NCI-H82 treated with DMSO at 0.1 percent for 48 hours (cell line): ENCODE results near the gene JDP2.

Experiments used
- DNase-seq: peaks from one replicate; lab custom pipeline; 2025; ENCODE audit not compliant: unreplicated experiment; lab: John Stamatoyannopoulos, UW

JDP2 gene

DNA sequence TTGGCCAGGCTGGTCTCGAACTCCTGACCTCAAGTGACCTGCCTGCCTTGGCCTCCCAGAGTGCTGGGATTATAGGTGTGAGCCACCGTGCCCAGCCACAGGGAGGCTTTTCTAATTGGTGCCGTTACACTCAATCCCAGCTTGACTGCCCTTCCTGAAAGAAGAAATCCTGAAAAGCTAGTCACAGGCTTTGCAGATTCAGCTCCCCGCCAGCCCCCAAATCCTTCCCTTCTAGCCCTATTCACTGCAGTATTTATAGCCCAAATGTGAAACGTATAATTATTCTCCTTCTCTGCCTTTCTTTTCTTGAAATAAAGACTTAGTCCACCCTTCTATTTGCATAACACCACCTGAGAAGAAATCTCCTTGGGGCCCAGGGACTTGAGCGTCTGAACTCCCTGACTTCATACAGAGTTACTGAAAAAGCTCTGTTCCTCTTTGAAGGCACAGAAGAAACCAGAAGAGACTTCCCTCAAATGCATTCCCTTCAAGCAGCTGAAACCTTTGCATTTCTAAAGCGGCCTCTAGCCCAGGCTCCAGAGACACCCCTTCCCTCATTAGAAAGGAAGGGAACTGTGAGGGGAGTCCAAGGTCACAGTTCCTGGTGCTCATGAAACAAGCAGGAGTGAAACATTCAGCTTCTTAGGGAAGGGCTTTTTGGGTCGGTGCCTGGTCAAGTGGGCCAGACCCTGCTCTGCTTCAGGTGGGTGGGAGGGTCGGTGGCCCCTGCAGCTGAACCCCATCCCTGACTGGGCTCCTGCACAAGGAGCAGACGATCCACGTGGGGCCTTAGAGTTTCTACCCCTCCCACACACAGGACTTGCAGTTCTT is 52.2 kb downstream of the JDP2 start:
- no peak for DNase-seq

DNA sequence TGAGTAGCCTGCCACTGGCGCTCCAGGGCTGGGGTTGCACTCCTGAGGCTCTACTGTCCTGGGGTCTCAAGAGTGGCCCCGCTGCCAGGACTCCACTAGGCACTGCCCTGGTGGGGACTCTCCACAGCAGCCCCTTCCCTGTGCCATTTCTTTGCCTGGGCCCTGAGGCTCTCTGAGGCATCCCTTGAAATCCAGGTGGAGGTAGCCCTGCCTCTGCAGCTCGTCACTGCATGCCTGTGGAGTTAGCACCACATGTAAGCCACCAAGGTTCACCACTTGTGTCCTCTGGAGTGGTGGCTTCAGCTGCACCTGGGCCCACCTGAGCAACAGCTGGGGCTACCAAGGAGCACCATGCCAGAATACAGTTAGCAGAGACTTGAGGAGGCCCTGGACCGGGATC is 54.5 kb downstream of the JDP2 start:
- no peak for DNase-seq

DNA sequence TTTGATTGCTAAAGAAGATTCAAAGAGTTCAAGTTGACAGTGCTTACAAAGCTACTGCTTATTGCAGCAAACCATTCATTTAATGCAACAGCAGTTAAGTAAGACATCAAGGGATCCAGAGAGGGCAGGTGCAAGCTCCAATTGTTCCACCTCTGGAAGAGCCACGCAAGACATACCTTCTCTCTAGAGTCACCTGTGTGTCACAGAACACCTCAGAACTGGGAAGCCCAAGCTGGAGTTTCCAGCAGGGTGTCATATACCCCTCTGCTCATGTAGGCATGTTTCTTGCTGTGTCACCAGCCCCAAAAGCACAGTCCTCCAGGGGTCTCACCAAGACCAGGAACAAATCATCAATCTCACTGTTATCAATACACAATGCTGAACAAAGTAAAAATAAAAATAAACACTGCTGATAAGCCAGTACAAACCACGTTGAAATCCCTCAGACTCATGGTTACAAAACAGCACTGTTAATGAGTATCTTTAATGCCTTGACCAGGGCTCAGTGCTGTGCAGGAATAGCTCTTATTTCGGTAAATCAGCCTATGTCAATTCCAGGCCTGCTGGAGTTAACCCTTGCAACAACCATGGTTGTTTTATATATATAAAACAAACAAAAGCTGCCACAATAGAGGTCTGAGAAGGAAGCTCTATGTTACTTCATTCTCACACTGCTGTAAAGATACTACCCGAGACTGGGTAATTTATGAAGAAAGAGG is 57.0 kb downstream of the JDP2 start:
- DNase-seq, result no peak

DNA sequence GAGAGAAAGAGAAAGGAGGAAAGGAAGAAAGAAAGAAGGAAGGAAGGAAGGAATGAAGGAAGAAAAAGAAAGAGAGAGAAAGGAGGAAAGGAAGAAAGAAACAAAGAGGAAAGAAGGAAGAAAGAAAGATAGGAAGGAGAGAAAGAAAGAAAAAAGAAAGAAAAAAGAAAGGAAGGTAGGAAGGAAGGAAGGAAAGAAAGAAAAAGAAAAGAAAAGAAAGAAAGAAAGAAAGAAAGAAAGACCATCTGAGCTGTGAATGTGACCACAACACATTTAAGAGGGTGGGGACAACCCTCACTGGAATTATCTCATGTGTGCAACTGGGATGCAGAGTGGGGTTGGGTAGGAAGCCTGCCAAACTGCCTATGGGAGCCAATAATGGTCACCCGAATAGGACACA is 58.5 kb downstream of the JDP2 start:
- no peak for DNase-seq

DNA sequence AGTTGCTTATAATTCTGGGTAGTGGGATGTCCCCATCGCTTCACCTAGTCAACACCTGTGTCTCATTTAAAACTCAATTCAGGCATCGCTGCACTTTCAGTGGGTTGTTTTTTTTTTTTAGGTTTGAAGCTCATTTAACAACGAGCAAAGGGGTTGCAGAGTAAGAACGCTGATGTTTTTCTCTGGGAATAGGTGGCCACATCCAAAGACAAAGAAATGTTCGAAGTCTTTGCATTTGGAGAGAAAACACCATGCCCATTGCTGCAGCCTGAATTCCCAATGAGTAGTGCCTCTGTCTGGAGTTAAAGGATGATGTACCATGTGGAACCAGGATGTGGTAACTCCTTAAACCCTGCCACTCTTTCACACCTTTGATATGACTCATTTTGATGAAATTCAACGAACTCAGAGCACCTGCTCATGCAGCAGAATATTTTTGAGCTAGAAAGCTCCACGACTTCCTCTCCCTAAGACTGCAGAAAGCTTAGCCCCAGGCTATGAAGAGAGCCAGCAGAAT is 59.4 kb downstream of the JDP2 start:
- DNase-seq, result no peak

DNA sequence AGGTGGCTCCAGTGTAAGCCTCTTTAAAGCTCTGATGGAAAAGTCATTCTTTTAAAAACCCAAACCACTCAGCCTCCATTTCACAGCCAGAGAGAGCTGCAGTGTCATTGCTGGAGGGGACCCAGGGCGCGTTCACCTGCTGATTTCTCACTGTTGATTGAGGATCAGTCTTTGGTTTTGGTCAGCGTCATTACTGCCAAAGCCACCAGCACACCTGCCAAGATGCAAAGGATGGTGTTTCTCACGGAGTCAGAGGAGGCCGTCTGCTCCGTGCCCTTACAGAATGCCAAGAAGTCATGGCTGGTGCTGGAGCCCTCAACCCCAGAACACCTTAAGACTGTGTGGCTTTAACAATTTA is 61.6 kb downstream of the JDP2 start:
- no peak for DNase-seq

DNA sequence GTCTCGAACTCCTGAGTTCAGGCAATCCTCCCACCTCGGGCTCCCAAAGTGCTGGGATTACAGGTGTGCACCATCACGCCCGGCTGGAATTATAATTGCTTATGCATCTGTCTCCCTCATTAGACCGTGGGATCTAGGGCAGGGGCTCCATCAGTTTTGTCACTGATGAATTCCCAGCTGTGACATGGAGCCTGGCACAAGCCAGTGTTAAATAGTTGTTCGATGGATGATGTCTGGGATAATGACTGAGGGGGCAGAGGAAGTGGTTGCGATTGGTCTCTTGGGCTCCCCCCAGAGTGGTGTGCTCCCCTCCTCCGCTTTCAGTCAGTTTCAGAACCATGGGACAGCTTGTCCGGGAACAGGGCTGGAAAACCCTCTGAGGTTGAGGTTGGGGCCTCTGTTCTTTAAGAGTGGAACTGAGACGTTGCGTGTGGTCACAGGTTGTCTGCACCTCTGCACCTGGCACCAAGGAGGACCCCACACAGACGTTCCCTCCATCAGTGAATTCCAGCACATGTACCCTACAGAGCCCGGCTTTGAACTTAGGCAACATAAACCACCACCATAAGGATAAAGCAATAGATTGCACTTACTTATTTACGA is 63.7 kb downstream of the JDP2 start:
- DNase-seq, result no peak

DNA sequence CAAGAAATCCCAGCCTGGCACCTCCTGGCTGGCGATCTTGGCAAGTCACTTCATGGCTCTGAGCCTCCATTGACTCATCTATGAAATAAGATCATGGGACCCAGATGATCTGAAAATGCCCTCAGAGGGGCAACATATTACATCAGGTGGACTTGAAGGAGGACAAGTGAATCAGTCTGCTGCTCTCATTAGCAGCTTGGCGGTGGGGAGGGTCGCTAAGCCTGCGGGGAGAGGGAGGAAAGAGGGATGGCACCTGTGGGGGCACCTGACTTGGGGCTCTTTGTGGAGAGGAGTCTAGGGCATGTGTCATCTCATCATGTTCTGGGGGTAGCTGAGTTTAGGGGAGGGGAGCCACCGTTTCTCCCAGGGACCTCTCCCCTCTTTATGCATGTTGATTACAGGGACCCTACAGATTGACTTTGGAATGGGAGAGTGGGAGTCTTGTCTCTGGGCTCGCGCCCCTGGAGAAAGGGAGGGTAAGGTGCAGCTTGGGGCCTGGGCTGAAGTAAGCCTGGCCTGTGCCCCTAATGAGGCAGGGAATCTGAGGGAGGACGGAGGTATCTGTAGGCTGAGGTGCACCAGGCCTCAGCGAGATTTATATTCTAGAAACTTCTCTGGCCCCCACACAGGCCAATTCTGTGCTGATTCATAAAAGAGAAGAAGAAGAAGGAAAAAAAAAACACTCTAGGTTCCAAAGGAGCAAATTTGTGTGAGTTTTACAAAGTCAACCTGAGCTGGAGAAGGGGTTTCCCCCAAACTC is 65.2 kb downstream of the JDP2 start:
- DNase-seq, result no peak

DNA sequence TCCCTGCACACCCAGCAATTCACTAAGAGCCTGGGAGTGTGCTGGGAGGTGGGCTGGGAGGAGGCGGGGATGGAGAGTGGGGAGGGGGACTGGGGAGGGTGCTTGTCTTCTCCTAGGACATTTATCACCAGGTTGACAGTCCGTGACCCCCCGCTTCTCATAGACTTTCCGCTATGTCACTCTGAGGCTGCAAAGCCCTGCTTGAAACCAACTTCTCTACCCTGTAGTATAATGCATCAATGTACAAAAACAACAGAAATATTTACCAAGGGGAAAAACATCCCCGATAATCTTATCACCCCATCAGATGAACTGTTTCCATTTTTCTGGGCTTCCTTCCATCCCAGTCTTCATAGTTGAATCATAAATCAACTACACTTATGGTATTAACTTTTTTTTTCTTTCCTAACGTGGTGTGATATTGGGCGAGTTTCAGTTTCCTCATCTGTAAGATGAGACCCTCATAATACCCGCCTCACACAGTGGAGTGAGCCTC is 65.8 kb downstream of the JDP2 start:
- DNase-seq, result no peak

DNA sequence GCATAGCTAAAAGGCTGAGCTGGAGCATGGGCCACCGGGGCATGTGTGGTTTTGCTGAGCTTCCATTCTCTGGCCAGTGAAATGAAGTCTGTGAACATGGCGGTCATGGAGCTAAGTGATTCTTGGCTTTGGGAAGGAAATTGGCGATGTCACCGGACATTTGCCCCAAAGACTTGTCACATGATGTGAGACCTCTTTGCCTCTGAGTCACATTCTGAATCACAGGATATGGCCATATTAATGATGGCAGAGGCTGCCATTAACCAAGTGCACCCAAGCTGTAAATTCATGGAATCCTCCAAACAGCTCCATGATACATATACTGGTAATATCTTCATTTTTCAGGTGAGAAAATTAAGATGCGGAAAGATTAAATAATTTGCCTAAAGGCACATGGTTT is 67.1 kb downstream of the JDP2 start:
- DNase-seq, result no peak

DNA sequence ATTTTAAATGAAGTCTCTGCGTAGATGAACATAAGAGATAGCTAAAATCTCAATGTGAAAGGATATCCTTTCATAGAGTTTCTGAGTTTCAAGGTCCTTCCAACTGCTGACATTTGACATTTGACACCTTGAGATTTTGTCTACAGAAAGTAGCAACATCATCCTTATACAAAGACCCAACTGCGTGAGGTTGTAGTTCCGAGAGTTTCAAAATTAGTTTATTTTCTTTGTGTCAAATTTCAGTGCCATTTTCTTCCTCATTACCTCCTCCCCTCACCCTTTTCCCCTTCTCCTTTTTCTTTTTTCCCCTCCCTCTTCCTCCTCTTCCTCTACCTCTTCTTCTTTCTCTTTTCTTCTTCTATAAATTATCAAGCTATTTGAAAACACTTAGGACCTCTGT is 67.6 kb downstream of the JDP2 start:
- no peak for DNase-seq

DNA sequence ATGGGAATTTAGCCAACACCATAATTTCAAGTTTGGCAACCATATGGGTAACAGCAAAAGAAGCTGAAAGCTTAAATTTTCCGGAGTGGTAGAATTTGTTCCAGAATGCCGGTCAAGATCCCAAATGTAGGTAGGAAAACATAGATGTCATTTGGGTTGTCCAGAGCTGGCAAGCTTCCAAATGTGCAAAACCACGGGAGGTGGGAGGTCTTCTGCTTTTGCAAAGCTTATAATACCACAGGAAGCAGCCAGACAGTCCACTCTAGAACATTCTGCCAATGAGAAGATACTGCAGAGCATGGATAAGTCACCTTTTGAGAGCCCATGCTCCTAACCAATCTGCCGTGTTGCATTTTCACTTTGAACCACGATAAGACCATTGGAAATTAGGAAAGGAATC is 68.1 kb downstream of the JDP2 start:
- DNase-seq, result no peak

DNA sequence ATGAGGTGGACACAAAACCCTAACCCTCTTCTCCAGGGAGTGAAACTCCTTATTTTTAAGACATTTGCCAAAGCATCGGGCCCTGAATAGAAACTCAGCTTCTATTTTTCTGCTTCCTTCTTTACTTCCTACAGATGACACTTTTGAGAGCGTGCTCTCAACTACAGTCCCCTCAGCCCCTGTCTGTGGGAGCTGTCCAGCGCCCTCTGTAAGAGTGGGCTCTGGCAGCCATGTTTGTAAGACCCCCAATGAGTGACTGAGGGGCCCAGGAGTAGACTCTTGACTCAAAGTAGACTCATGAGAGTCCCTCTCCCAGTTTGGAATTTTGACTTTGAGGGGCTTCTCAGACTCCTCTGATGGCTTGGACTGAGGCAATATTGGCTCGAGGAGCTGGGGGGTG is 68.9 kb downstream of the JDP2 start:
- no peak for DNase-seq

DNA sequence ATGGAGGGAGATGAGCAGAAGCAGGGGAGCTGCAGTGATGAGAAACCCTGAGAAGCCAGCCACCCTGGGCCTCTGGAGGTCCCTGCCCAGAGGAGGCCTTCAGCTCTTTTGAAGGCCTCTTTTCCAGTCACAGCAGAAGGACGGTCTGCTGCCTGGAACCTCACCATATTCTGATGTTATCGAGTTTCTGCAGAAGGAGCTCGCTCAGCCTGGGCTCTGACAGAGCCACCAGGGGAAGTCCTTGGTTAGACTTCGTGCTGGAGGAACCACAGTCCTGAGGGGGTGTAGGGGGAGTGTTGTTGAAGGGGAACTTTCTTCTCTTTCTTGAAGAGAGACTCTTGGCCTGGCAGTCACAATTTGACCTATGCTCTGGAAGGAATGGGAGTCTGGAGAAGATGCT is 69.4 kb downstream of the JDP2 start:
- no peak for DNase-seq

DNA sequence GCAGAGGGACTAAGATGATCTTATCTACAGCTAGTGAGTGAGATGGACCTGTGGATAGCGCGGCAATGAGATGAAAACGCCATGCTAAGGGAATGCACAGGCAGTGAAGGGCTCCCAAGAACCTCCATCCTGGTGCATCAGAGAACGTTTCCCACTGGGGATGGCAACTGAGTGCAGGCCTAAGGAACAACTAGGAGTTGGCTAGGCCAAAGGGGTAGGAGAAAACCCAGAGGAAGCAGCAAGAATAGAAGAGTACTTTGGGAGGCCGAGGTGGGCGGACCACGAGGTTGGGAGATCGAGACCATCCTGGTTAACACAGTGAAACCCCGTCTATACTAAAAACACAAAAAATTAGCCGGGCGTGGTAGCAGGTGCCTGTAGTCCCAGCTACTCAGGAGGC is 69.9 kb downstream of the JDP2 start:
- no peak for DNase-seq

DNA sequence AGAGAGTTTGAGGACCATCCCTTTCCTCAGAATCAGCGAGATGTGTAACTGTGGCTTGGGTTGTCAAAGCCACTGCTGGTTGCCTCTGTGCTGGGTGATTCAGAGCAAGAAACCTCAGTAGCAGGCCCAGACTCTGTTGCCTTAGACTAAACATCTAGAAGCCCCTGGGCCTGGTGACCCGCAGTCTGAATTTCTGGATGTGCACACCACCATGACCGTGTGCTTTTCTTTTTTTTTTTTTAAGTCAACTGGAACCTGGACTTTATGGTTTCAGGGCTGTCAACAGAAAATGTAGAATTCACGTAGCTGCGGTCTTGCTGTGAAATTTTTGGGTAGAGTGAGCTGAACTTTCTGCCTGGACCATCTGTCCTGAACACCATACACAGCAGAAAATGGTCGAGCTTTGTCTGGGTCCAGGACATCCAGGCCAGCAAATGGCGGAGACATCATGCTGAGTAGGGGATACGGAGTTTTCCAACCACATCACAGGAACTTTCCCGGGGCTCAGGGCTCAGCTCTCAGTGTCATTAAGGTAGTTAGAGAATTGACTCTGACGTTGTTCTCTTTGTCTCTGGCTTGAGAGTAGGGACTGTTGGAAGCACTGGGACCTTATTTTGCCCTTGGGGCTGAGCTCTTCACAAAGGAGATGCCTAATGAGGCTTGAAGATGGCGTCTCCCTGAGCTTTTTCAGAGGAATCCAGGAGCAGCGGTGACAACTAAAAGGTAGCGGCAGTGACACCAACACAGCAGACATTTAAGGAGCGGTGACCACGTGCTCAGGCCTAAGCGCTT is 71.5 kb downstream of the JDP2 start:
- DNase-seq, result no peak

DNA sequence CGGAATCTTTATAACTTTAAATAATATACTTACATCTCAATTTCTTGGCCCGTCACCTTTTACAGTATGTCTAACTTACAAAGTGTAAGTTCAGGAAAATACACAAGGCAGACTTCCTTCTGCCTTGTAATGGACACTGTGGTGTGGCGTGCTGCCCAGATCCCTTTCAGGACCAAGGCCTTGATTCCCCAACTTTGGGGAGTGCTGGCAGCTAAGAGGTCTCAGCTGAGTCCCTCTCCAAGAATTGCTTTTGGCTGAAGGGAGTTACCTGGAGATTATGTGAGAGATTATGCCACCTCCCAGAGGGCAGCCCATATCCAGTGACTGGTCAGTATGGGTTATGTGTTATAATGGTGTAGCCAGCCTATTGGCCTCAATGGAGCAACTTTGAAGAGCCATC is 73.3 kb downstream of the JDP2 start:
- no peak for DNase-seq

DNA sequence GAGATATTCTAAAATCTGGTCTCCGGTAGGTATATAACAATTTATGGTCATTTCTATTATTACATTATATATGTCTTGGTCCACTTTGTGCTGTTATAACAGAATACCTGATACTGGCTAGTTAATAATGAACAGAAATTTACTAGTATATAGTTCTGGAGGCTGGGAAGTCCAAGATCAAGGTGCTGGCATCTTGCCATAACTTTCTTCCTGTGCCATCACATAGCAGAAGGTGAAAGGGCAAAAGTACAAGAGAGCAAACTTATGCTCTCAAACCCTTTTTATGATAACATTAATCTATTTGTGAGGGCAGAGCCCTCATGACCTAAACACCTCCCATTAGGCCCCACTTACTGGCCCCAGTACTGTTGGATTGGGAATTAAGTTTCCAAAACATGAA is 76.6 kb downstream of the JDP2 start:
- DNase-seq, result no peak

DNA sequence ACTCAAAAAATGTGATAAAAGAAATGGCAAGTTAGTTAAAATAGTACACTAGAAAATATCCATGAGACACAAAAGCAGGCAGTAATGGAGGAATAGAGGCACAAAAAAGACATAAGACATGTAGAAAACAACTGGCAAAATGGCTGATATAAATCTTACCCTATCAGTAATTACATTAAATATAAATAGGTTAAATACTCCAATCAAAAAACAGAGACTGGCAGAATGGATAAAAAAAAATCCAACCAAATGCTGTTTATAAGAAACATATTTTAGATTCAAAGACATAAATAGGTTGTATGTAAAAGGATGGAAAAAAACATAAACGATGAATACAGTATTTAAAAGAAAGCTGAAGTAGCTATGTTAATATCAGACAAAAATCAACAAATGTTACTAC is 79.1 kb downstream of the JDP2 start:
- DNase-seq, result no peak

DNA sequence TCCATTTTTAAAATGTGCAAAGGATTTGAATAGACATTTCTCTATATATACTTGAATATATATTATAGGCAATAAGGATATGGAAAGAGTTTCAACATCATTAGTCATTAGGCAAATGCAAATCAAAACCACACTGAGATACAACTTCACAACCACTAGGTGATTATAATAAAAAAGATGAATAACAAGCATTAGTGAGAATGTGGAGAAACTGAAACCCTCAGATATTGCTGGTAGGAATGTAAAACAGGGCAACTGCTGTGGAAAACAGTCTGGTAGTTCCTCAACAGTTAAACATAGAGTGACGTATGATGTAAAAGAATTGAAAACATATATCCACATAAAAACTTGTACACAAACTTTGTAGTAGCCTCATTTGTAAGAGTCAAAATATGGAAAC is 82.7 kb downstream of the JDP2 start:
- no peak for DNase-seq
